Fibroblast of pulmonary artery (primary cell): ENCODE measurements around the gene BBIP1.

ENCODE experiments used
- DNase-seq: peaks from one replicate; pipeline ENCODE4 v3.0.0-alpha.2; 2010; ENCODE audit warnings: low read depth
- H3K4me3 ChIP-seq: replicated peaks from 2 replicates; pipeline ENCODE4 v1.5.1; 2011; ENCODE audit warnings: low read depth, mild to moderate bottlenecking, control low read depth, low read length, moderate library complexity
- TF ChIP-seq, protein P1 (sequence below): IDR thresholded peaks from 2 replicates; pipeline ENCODE4 v1.5.1; 2011; ENCODE audit warnings: mild to moderate bottlenecking, control low read depth, low read length, inconsistent platforms; ENCODE audit errors: missing control alignments

BBIP1 gene

DNA sequence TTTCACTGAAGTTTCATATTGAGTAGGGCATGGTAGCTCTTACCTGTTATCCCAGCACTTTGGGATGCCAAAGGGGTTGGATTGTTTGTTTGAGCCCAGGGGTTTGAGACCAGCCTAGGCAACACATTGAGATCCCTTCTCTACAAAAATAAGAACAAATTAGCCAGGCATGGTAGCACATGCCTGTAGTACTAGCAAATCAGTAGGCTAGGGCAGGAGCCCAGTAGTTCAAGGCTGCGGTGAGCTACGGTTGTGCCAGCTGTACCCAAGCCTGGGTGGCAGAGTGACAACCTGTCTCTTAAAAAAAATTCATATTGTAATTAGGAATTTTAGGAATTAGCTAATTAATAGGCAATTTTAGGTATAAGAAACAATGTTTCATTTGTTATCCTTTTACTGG is 18.0 kb downstream of the BBIP1 start:
- H3K4me3 ChIP-seq: no peak overlapping the region
- TF ChIP-seq, protein P1, sequence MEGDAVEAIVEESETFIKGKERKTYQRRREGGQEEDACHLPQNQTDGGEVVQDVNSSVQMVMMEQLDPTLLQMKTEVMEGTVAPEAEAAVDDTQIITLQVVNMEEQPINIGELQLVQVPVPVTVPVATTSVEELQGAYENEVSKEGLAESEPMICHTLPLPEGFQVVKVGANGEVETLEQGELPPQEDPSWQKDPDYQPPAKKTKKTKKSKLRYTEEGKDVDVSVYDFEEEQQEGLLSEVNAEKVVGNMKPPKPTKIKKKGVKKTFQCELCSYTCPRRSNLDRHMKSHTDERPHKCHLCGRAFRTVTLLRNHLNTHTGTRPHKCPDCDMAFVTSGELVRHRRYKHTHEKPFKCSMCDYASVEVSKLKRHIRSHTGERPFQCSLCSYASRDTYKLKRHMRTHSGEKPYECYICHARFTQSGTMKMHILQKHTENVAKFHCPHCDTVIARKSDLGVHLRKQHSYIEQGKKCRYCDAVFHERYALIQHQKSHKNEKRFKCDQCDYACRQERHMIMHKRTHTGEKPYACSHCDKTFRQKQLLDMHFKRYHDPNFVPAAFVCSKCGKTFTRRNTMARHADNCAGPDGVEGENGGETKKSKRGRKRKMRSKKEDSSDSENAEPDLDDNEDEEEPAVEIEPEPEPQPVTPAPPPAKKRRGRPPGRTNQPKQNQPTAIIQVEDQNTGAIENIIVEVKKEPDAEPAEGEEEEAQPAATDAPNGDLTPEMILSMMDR: no peak
- DNase-seq: no peak

DNA sequence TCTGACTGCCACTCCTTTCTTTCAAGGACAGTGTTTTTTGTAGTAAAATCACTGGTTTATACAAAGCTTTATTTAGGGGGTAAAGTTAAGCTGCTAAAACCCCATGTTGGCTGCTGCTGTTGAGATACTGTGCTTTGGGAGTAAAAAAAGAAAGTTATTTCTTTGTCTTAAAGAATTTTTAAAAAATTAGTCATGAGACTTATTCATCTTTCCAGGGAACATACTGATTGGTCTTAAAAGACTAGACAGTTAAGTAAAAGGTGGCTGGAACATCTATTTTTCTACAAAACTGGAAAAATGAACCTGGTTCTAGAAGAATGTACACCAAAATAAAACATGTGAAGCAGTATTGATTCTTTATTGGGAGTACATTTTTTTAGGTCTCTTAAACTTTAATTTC is 20.6 kb downstream of the BBIP1 start:
- H3K4me3 ChIP-seq: no peak overlapping the region
- TF ChIP-seq, protein P1: no peak
- DNase-seq: no peak

DNA sequence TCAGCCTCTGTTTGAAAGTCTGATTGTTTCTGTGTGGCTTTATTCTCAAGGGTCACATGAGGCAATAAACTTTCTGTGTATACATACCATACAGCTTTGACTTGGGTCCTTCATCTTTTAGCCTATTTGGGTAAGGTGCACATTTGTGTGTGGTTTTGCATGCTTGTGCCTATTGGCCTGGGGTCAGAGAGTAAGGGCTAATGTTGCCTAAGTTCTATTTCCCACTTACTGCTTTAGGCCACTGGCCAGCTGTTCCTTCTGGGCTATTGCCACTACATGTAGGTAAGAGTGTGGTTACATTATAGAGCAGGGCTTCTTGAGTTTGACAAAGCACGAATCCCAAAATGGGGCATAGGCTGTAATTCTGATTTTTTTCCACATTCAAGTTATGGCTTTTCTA is 21.8 kb downstream of the BBIP1 start:
- no peak for DNase-seq
- TF ChIP-seq, protein P1: no peak
- no peak overlapping the region for H3K4me3 ChIP-seq

DNA sequence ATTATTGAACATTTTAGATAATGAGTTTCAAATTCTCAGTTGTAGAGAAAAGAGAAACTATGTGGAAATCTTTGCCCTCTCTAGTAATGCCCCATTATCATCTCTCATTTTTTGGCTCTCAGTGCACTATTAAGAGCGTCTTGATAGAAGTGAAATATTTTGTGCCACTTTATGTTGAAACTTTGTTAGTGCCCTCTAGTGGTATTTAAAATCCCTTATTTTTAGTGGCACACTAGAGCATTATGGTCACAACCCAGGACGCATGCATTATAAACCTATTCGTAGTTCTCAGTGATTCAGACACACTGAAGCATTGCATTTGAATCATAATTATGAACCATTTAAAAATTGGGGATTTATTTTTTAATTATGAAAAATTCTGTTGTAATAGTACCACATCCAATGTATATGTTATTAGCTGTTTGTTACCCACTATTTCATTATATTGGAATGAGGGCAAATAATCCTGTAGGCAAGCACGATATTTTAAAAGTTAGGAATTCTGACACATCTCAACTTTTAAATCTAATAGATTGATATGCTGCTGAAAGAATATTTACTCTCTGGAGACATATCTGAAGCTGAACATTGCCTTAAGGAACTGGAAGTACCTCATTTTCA is 25.3 kb downstream of the BBIP1 start:
- DNase-seq: peak; percentile 64
- TF ChIP-seq, protein P1: peak; percentile 46

DNA sequence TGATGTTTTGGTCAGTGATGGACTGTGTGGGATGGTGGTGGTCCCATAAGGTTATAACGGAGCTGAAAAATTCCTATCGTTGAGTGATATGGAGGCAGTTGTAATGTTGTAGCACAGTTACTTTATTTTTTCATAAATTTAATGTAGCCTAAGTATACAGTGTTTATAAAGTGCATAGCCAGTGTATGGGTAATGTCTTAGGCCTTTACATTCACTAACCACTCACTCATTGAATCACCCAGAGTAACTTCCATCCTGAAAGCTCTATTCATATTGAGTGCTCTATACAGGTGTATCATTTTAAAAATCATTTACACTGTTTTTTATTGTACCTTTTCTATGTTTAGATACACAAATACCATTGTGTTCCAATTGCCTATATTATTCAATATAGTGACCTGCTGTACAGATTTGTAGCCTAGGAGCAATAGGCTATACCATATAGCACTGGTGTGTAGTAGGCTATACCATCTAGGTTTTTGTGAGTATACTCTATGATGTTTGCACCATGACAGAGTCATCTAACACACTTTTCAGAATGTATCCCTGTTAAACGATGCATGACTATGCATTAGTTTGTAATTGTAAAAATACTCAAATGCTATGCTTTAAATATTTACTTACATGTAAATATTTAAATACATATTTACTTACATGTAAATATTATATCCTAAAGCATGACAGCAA is 26.2 kb downstream of the BBIP1 start:
- no peak overlapping the region for H3K4me3 ChIP-seq
- DNase-seq: no peak
- TF ChIP-seq, protein P1: no peak

More for the DNA sequence above, 25.3 kb downstream of the BBIP1 start:
- no peak overlapping the region for H3K4me3 ChIP-seq

DNA sequence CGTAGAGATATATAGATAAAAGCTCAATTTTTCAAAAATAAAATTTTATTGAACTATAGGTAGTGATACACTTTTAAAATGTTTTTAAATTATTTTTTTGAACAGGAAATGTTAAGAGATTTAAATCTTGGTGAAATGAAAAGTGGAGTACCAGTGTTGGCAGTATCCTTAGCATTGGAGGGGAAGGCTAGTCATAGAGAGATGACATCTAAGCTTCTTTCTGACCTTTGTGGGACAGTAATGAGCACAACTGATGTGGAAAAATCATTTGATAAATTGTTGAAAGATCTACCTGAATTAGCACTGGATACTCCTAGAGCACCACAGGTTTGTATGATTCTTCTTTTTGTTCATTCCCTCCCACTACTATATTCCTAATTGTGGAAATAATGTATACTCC is 31.4 kb downstream of the BBIP1 start:
- TF ChIP-seq, protein P1: no peak
- no peak for DNase-seq
- H3K4me3 ChIP-seq: no peak overlapping the region
